ENCODE results near the gene KCNJ16. TPM values are rescaled to one million over a fixed set of nuclear protein-coding genes. Genes with fewer than 3 reads are reported as not detected.

Gene KCNJ16
- total and polyA plus RNA-seq, 4 donors: 0.31 to 3.3 (median 0.67) TPM

- WGBS: 80% methylated on average over 4 of the region's 4 CpGs
- H3K36me3 ChIP-seq (ENCODE audit: control insufficient read depth in 4 of 4, insufficient read depth in 3 of 4, low read depth in 1 of 4, low read length in 3 of 4): no peaks in the 10 kb centered on the region
- no peak for TF ChIP-seq RAD21 (IDR thresholded peaks at IDR 0.05)
- no peak for TF ChIP-seq CTCF (IDR thresholded peaks at IDR 0.05; ENCODE audit: low read depth, low read length, missing input control)
- TF ChIP-seq EGR1 (IDR thresholded peaks at IDR 0.05; ENCODE audit: low read depth in 2 of 2): no peak
- no peak for TF ChIP-seq REST (IDR thresholded peaks at IDR 0.05)
- TF ChIP-seq FOXA1 (IDR thresholded peaks at IDR 0.05): no peak
- no peak for TF ChIP-seq MAX (IDR thresholded peaks at IDR 0.05)
- TF ChIP-seq ATF3 (IDR thresholded peaks at IDR 0.05): no peak
- TF ChIP-seq RXRA (IDR thresholded peaks at IDR 0.05): no peak
- no peak for TF ChIP-seq ZBTB33 (IDR thresholded peaks at IDR 0.05)
- TF ChIP-seq HNF4A (conservative IDR thresholded peaks at IDR 0.05): no peak
- TF ChIP-seq JUND (IDR thresholded peaks at IDR 0.05): no peak
- no peak for TF ChIP-seq NR2F2 (IDR thresholded peaks at IDR 0.05)
- no peak for TF ChIP-seq SP1 (IDR thresholded peaks at IDR 0.05)
- no peak for TF ChIP-seq FOXA2 (IDR thresholded peaks at IDR 0.05)
- TF ChIP-seq HNF4G (IDR thresholded peaks at IDR 0.05): no peak
- TF ChIP-seq GABPA (IDR thresholded peaks at IDR 0.05 in 1 of 2, conservative IDR thresholded peaks at IDR 0.05 in 1 of 2): no peak
- no peak for TF ChIP-seq YY1 (IDR thresholded peaks at IDR 0.05)
- no peak for TF ChIP-seq TAF1 (conservative IDR thresholded peaks at IDR 0.05)
- no peak for DNase-seq (ENCODE audit: low spot score)
- H3K27ac ChIP-seq (ENCODE audit: low read depth in 1 of 2, low read length in 2 of 2): no peak overlapping the region
- H3K9me3 ChIP-seq (ENCODE audit: control insufficient read depth in 4 of 4, low read length in 3 of 4): no peaks in the 10 kb centered on the region
- no peaks in the 10 kb centered on the region for H3K4me1 ChIP-seq (ENCODE audit: control insufficient read depth in 4 of 4, insufficient read depth in 4 of 4, low read length in 3 of 4)
- no peak overlapping the region for H3K9ac ChIP-seq (ENCODE audit: low read depth in 1 of 2, low read length in 2 of 2)
- peaks cover 0 to 6% (median 0%) of the 10 kb centered on the region in 4 donors for H3K27me3 ChIP-seq (ENCODE audit: control insufficient read depth in 4 of 4, insufficient read depth in 4 of 4, low read length in 3 of 4)
- H3K4me3 ChIP-seq (ENCODE audit: low read depth in 1 of 3, low read length in 3 of 3): no peak overlapping the region
Observed at GRCh38 chr17:70111201-70111600, 36.2 kb downstream of the KCNJ16 start.
